ENCODE data around the gene TLR9. TPM values are rescaled to one million over a fixed set of nuclear protein-coding genes. Genes with fewer than 3 reads are reported as not detected.

Gene TLR9
- total RNA-seq, 1 experiment from 2014 or later = not detected

GRCh38 chr3:52176951-52177700 is 48.3 kb downstream of the TLR9 start:
- Mint-ChIP-seq H3K4me1 (peaks cover 11% of the 10 kb centered on the region; the same call in 1 of the 2 replicates), H3K4me3 (no peak overlapping the region), H3K27ac (no peak overlapping the region), H3K27me3 (ENCODE audit: low read depth) (peaks cover 2% of the 10 kb centered on the region; the same call in 1 of the 2 replicates), H3K9me3 (no peaks in the 10 kb centered on the region), H3K36me3 (no peaks in the 10 kb centered on the region)
- ATAC-seq (no peak), DNase-seq (ENCODE audit: low spot score) (no peak)
- ChIA-PET POLR2A (interaction anchor here (1.2 kb wide), 1 partner anchor 23 kb away, joined by 3 read pairs; the partner anchor contains the start of gene POC1A), CTCF (interaction anchor here (1.0 to 2.4 kb wide), 2 partner anchors 40 to 43 kb away, joined by 3 to 8 read pairs; no protein-coding TSS in a partner anchor)
- TF ChIP-seq ZNF671 (CRISPR knock-in tag; IDR thresholded peaks at IDR 0.05) = no peak
- TF ChIP-seq HMGXB4 (CRISPR knock-in tag; IDR thresholded peaks at IDR 0.05) = no peak
- TF ChIP-seq AR (CRISPR knock-in tag; IDR thresholded peaks at IDR 0.05) = no peak
- TF ChIP-seq GABPB1 (CRISPR knock-in tag; IDR thresholded peaks at IDR 0.05) = peak; percentile 69

- no peak overlapping the region for H3K4me3 Mint-ChIP-seq
- H3K4me1 Mint-ChIP-seq = peaks cover 11% of the 10 kb centered on the region; the same call in 1 of the 2 replicates
- ATAC-seq = no peak
- CTCF ChIA-PET = interaction anchor here (1.0 kb wide), 1 partner anchor 41 kb away, joined by 3 read pairs; no protein-coding TSS in a partner anchor
- H3K27ac Mint-ChIP-seq = no peak overlapping the region
- no peaks in the 10 kb centered on the region for H3K9me3 Mint-ChIP-seq
- TF ChIP-seq TEAD4 (CRISPR knock-in tag; IDR thresholded peaks at IDR 0.05) (no peak), E2F1 (CRISPR knock-in tag; IDR thresholded peaks at IDR 0.05) (no peak), STAT6 (CRISPR knock-in tag; conservative IDR thresholded peaks at IDR 0.05; ENCODE audit: low read depth) (no peak), ZNF425 (CRISPR knock-in tag; conservative IDR thresholded peaks at IDR 0.05) (no peak), NR3C1 (CRISPR knock-in tag; conservative IDR thresholded peaks at IDR 0.05; ENCODE audit: low read depth) (no peak), OVOL2 (CRISPR knock-in tag; IDR thresholded peaks at IDR 0.05; ENCODE audit: borderline replicate concordance) (no peak)
- POLR2A ChIA-PET = interaction anchor here (1.2 kb wide), 1 partner anchor 22 kb away, joined by 3 read pairs; the partner anchor contains the start of gene POC1A
- DNase-seq (ENCODE audit: low spot score) = no peak
- no peaks in the 10 kb centered on the region for H3K36me3 Mint-ChIP-seq
- peaks cover 2% of the 10 kb centered on the region; the same call in 1 of the 2 replicates for H3K27me3 Mint-ChIP-seq (ENCODE audit: low read depth)
Observed at GRCh38 chr3:52176180-52176752, 49.2 kb downstream of the TLR9 start.
